CD4-positive, alpha-beta T cell treated with Interleukin-6 at 100 ng/mL for 8 hours (primary cell): Measurements from ENCODE around the gene ZNF8.
A peak's percentile ranks its signal among the peaks of the same experiment; 100 is the strongest.
"Not testable (repeated sequence)": the region's sequence is repeated elsewhere in the genome, so short reads cannot be mapped to it uniquely, and the experiment has no call there.

ENCODE experiments used
- DNase-seq: peaks from one replicate; pipeline ENCODE4 v3.0.0-alpha.2; 2020; ENCODE audit warnings: mixed read lengths, low spot score

The ZNF8 gene

DNA sequence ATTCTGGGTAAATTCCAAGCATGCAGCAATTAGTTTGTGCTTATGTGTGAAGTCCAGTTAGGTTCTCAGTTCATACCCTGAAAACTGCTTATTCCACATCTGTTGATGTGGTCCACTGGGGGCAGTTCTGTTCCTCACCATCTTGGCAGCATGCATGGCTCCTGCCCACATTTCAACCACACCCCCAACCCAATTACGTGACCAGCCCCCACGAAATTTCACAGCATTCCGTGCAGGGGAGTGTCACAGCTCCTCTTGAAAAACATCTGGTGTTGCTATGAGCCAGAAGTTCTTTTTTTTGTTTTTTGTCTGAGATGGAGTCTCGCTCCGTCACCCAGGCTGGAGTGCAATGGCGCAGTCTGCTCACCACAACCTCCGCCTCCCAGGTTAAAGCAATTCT, 17.3 kb downstream of the ZNF8 start:
- DNase-seq = no peak

DNA sequence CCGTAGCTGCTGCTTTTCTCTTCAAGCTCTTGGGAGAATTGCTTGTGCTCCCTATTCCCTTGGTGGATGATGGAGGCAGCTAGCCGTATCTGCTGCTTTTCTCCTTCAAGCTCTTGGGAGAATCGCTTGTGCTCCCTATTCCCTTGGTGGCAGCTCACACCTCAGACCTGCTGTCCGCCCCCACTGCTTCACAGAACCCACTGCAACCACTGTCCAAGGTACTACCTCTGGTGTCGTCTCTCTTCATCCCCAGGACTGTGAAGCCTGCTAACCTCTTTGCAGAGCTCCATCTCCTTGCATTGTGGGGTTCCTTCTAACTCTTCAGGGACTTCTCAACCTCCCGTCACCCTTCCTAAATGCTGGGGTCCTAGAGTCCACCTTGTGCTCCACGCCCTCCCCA, 21.9 kb downstream of the ZNF8 start:
- DNase-seq = no peak

DNA sequence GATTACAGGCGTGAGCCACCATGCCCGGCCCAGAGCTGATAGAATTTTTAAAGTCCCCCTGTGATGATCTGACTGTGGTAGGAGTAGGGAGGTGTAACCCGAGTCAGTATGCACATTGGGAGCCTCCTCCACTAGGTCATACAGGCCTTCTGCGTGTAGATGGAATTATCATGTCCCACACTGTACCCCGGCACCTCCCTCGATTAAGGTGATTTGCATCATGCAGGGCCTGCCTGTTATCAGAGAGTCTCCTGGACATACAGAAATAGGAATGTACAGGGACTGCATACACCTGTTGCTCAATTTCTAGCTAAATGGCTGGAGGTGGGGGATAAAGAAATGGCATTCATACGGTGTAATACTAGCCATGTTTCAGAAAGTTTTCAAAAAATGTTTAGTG, 25.5 kb downstream of the ZNF8 start:
- no peak for DNase-seq

DNA sequence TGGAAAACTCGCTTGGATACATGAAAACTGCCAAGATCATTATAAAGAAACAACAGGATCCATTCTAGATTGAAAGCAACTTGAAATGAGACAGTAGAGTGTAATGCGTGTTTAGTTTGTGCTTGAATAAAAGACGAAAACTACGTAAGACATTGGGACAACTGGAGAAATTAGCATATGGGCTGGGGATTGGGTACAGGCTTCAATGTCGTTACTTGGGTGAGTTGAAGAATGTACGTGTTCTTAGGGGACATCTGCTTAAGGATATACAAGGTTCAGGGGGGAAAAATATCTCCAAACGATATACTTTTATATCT, 26.0 kb downstream of the ZNF8 start:
- no peak for DNase-seq

DNA sequence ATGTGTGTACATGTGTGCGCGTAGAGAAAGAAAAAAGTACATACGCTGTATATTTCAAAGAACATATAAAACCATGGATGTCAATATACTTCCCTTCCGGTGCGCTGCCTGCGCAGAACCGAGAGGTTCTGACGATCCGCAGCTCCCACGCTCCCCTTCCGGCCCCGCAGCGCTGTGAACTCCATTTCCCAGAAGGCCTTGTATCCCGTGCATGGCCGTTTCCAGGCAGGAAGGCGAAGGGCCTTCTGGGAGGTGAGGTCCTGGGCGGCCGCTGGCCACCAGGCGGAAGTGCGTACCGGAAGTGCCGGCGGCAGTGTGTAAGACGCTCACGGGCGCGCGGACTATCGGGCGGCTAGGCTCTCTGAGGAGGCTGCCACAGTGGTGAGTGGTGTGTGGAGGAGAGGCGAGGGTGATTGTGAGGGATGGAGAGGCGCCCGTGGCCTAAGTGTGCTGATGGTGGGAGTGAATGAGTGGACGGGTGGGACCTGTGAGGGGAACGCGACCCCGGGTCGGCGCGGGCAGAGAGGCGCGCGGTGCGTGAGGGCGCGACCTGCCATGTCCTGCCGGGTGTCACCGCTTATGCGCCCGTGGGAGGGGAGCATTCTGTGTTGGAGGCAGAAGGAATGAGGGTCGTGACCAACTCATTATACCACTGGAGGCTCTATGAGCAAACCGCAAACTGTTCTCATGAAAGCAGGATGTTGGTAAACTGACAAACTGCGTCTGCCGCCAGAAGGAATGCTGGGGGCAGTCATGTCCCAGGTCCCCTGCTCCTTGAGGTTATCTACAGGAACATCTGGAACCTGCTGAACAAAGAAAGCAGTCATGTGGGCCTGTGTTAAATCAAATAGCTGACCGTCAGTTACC, 26.5 kb downstream of the ZNF8 start, which contains the start of gene ERVK3-1:
Gene ERVK3-1, plus strand, starts transcription at position 313 of the 867 bp plus-strand sequence. CDS start 6,792 bp downstream, outside the sequence.
- DNase-seq = peak; percentile 95

DNA sequence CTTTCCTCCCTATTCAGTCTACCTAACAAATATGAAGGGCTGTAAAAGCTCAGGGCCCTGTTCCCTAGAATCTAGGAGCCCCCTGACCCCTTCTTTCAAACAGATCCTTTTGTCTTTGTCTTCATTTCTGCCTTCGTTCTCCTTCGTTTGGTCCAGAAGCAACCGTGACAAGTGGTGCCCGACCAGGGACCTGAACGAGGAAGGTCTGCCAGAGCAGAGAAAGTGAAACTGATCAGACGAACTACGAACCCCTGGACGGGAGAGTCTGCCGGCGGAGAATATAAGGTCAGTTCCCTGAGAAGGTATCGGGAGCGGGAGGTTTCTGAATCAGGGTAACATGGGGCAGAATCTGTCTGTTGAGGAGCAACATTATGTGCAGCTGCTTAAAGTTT, 27.2 kb downstream of the ZNF8 start:
- DNase-seq = no peak

DNA sequence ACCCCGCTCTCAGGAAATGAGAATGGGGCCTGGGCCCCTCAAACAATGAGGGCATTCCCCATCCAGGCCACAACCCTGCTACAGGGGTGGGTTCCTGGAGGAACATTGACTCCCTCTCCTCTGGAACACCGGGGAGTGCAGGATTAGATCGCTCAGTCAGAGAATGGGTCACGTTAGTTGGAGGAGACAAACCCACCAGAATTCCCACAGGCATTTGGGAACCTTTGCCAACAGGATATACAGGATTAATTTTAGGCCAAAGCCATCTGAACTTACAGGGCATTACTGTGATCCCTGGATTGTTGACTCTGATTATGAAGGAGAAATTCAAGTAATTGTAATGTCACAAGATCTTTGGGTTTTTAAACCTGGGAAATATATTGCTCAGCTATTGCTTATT, 29.0 kb downstream of the ZNF8 start:
- DNase-seq = no peak

DNA sequence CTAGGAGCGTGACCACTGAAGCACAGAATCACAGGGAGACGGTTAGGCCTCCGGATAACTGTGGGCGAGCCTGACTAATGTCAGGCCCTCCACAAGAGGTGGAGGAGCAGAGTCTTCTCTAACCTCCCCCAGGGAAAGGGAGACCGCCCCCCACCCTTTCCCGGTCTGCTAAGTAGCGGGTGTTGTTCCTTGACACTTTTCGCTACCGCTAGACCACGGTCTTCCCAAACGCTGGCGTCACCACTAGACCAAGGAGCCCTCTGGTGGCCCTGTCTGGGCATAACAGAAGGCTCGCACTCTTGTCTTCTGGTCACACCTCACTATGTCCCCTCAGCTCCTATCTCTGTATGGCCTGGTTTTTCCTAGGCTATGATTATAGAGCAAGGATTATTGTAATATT, 31.9 kb downstream of the ZNF8 start:
- DNase-seq = not testable (repeated sequence)

DNA sequence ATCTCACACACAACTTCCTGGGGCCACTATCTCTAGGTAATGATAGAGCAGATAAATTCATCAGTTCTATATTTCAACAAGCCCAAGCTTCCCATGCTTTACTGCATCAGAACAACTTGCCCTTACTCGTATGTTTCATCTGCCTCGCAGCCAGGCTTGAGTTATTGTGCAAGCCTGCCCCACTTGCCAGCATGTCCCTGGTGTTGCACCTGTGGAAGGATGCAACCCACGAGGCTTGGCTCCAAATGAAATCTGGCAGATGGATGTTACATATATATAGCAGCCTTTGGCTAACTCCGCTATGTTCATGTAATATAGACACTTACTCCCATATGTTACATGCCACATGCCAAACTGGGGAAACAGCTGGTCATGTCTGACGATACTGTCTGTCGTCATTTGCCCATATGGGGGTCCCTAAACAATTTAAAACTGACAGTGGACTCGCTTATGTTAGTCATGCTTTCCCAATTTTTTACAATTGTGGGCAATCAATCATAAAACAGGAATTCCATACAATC, 32.6 kb downstream of the ZNF8 start:
- no peak for DNase-seq

DNA sequence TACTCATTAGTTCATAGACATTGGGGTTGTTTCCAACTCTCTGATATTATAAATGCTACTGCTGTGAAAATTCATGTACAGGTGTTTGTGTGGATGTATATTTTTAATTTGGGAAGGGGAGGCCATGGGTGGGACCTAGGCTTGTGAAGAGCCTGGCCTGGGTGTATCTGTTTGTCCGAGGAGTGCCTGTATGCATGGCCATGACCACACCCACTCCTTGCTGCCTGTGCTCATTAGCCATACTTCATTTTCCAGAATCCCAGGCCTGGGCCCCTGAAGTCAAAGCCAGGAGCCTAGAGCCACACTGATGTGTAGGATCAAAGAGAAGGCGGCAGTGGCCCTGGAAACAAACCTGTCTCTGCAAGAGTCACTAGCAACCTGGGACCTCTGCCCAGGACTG, 36.8 kb downstream of the ZNF8 start:
- no peak for DNase-seq

DNA sequence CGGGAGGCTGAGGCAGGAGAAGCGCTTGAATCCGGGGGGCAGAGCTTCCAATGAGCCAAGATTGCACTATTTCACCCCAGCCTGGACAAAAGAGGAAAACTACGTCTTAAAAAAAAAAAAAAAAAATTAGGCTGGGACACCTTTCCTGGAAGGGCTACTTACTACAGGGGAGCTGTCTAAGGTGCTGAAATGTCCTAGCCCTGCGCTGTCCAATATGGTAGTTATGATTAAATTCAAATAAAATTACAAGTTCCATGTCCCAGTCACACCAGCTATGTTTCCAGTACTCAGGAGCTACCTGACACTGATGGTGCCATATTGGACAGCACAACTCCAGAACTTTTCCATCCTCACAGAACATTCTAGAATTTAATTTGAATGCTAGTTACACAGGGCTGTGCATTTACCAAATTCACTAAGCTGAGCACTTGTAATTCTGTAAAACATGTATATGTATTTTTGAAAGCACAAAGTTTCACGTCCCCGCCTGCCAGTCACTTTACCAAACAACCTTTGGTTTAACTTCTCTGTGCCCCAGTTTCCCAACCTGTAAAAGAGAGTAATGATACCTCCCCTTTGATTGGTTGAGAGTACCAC, 38.8 kb downstream of the ZNF8 start:
- no peak for DNase-seq

DNA sequence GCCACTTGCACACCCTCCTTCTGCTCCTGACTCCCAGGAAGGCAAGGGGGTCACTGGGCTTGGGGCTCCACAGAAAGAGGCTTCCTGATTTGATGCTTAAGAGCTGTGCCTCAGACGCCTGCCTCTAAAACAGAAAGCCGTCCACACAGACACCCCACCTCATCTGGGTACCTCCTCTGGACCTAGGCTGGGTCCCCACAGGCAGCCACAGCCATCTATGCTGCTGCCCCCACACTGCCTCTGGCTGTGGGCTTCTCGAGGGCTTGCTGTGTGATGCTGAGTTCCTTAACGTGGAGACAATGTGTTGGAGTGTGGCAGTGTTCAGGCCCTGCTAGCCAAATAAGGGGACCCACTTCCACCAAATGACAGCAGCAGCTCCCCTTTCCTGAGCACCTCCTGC, 39.5 kb downstream of the ZNF8 start:
- no peak for DNase-seq

DNA sequence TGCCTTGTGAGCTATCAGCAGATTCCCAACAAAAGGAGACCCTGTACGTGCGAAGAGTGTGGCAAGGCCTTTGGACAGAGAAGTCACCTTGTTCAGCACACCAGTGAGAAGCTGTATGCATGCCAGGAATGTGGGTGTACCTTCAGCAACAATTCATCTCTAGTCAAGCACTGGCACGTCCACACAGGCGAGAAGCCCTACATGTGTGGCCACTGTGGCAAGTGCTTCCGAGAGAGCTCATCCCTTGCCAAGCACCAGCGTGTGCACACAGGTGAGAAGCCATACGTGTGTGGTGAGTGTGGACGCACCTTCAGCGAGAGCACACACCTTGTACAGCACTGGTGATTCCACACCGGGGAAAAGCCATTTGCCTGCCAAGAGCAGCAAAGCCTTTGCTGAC, 40.5 kb downstream of the ZNF8 start:
- DNase-seq = no peak

DNA sequence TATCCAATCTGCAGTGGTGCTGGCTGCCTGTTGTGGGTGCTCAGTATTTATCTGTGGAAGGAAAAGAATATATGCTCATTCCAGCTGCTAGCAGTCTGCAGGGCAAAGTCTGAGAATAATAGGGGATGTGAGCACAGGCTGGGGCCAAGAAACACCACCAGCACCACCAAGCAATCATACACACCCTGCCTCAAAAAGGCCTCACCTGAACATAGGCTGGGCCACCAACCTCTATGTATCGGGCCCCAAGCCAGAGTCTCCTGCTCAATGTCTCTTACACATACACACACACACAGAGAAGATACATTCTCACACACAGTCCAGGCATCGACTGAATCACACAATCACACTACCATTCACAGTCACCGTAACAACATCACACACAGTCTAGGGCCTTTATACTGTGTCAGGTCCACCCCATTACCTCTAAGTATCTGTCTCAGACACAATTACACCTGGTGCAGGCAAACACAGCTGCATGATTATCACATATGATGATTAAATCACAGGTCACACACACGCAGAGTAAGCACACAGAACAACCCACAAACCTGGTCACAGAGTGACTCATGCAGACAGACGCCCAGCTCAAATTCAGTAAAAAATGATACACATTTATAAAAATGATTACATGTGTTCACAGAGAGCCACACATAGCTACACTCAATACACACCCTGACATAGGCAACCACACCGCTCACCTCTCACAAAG, 46.7 kb downstream of the ZNF8 start:
- no peak for DNase-seq

DNA sequence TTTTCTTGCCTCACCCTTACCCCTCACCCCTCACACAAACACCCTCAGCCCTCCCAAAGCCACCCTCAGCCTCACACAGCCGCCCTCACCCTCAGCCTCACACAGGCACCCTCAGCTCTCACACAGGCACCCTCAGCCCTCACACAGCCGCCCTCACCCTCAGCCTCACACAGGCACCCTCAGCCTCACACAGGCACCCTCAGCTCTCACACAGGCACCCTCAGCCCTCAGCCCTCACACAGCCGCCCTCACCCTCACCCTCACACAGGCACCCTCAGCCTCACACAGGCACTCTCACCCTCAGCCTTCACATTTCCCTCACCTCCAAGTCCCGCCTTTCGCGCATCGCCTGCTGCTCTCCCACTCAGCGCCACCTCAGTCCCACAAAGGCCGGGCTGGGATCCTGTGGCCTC, 47.8 kb downstream of the ZNF8 start:
- no peak for DNase-seq

DNA sequence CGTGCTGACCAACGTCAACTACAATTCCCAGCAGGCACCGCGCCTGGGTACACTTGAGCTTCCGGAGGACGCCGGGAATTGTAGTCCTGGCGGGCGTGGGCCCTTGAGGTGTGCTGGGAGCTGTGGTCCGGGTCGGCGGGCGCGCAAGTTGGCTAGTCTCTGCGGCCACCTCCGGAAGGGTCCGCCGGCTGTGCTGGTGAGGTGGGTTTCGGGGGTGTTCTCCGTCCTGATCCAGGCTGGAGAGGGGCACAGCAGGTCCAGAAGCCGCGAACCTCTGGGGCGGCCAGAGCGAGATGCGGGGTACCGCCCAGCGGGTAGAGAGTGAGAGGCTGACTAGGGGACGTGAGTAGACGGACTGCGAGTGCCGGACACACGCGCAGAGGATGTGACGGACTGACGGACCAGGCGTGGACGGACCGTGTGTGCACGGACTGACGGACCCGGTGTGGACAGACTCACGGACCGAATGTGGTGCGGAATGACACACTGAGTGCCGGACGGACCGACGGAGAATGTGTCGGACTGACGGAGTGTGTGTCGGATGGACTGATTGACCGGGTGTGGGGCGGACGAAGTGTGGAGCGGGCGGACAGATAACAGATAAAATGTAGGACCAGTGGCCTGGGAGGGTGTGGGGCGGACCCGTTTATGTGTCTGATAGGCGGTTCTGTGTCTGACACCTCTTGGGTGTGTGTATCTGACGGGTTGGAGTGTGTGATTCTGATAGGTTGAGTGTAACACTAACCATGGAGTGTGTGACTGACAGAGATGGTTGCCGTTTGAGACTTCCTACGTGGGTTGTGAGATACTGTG, 48.4 kb downstream of the ZNF8 start, which contains the start of gene ZSCAN22:
Gene ZSCAN22, plus strand, starts transcription at position 81 of the 813 bp plus-strand sequence. CDS start 7,809 bp downstream, outside the sequence.
- peak; percentile 86 for DNase-seq

DNA sequence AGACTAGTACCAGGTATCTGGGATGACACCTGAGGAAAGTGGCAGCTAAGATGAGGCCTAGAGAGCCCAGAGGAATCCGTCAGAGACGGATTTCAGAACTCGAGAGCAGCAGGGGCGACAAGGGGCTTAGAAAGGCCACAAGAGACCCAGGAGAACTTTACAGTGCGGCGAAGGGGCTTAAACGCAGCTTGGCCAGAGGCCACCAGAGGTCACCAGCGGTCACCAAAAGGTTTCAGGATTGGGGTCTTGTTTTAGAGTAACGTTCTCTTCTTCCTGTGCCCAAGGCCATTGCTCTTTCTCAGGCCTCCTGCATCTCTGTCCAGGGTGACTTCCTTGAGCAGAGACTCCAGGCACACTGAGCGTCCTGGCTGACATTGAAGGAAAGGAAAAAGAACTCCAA, 50.2 kb downstream of the ZNF8 start:
- no peak for DNase-seq

DNA sequence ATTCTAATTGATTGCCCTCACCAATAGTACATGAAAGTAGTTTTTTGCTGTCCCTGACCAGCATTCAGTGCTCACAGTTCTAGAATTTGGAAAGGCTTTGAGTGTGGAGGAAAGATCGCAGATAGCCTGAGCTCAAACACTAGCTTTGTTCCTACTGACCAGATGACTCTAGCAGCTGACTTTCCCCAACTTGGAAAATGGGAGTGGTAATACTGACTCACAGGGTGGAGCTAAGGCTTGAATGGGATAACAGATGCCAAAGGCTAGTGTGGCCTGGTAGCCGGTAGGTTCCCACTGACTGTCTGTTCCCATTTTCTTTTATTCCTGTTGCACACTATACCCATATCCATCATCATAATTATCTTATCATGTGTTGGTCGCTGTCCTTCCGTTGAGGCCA, 51.7 kb downstream of the ZNF8 start:
- no peak for DNase-seq

DNA sequence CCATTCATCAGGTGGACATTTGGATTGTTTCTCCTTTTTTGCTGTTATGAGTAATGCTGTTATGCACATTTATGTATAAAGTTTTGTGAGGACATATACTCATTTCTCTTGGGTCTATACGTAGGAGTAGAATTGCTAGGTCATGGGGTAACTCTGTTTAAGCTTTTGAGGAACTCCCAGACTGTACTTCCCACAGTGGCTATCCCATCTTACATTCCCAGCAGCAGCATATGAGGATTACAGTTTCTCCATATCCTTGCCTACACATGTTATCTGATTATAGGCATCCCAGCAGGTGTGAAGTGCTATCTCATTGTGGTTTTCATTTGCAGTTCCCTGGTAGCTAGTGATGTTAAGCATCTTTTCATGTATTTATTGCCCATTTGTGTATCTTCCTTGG, 53.9 kb downstream of the ZNF8 start:
- no peak for DNase-seq

DNA sequence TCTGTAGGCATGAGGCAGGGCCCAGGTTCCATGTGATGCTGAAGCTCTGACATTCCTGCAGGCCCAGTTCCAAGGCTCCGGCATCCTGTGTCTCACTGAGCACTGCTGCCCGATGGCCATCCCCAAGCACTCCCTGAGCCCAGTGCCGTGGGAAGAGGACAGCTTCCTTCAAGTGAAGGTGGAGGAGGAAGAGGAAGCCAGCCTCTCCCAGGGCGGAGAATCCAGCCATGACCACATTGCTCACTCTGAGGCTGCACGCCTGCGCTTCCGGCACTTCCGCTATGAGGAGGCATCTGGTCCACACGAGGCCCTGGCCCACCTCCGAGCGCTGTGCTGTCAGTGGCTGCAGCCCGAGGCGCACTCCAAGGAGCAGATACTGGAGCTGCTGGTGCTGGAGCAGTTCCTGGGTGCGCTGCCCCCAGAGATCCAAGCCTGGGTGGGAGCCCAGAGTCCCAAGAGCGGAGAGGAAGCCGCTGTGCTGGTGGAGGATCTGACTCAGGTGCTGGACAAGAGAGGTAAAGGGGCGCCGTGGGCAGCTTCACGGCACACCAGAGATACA, 56.0 kb downstream of the ZNF8 start:
- no peak for DNase-seq

DNA sequence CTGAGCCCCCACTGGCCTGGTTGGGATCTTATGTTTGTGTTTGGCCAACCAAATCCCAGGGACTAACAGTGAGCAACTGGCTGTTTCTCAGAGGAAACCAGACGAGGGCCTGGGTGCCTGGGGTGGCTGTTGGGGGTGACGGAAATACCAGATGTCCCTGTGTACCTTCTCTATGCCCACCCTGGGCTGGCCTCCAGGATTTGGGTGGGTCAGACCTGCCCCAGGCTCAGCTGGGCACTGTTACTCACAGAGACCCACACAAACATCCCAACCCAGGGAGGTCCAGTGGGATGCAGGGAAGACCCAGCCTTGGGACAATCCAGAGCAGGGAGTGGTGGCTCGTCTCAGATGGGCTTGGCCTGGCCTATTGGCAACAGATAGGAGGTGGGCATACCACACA, 56.9 kb downstream of the ZNF8 start:
- no peak for DNase-seq

DNA sequence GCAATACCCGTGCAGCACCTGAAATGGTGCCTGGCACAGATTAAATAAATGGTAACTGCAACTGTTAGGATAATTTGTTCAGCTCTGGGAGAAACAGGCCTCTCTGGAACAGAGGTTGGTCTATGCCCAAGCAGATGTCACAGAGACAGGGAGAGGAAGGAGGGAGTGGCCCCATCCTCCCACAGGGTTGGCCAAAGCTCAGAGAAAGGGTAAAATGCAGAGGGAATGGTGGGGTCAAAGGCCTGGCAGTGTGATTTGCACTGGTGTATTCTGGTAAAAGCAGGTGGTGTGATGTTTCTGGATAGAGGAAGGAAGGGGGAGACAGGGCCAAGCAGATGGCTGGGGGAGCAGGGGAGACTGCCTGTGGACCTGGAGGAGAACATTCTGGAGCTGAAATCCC, 57.5 kb downstream of the ZNF8 start:
- DNase-seq = no peak
